SIG-M5 treated with dmso at 0.1 percent for 504 hours (cell line): ENCODE measurements around the gene ZNF221.
"Not testable (repeated sequence)": the region's sequence is repeated elsewhere in the genome, so short reads cannot be mapped to it uniquely, and the experiment has no call there.

Experiments
- DNase-seq: peaks from one replicate; lab custom pipeline; 2025; ENCODE audit not compliant: unreplicated experiment; lab: John Stamatoyannopoulos, UW

ZNF221 gene

GRCh38 chr19:43950834-43951645 lies at the start of gene ZNF221:
Gene ZNF221 (plus strand): TSS chr19:43951228. CDS start chr19:43962727, 11,499 bp downstream.
- DNase-seq: peak; percentile 91

- peak; percentile 1 for DNase-seq
Measured at GRCh38 chr19:43901395-43902390, 49.3 kb upstream of the ZNF221 start.

GRCh38 chr19:43902399-43902798 lies 48.6 kb upstream of the ZNF221 start:
- DNase-seq: no peak

- DNase-seq: no peak
Measured at GRCh38 chr19:43905897-43906296, 45.1 kb upstream of the ZNF221 start.

GRCh38 chr19:43906774-43907173 lies 44.3 kb upstream of the ZNF221 start:
- no peak for DNase-seq

GRCh38 chr19:43908659-43909058 lies 42.4 kb upstream of the ZNF221 start:
- no peak for DNase-seq

GRCh38 chr19:43910884-43911283 lies 40.1 kb upstream of the ZNF221 start:
- DNase-seq: no peak

- DNase-seq: no peak
Measured at GRCh38 chr19:43913383-43913782, 37.6 kb upstream of the ZNF221 start.

- DNase-seq: no peak
Measured at GRCh38 chr19:43914051-43914450, 37.0 kb upstream of the ZNF221 start.

- DNase-seq: no peak
Measured at GRCh38 chr19:43923875-43924274, 27.2 kb upstream of the ZNF221 start.

GRCh38 chr19:43928820-43929219 lies 22.2 kb upstream of the ZNF221 start:
- no peak for DNase-seq

- peak; percentile 3 for DNase-seq
Measured at GRCh38 chr19:43934055-43934984, 16.7 kb upstream of the ZNF221 start.

- DNase-seq: peak; percentile 84
Measured at GRCh38 chr19:43934985-43935708, 15.9 kb upstream of the ZNF221 start, which contains the start of gene ZNF45. Gene ZNF45 (minus strand): TSS chr19:43935282. CDS start chr19:43922185, 13,097 bp downstream.

GRCh38 chr19:43936188-43936587 lies 14.8 kb upstream of the ZNF221 start:
- no peak for DNase-seq

- no peak for DNase-seq
Measured at GRCh38 chr19:43939557-43940260, 11.3 kb upstream of the ZNF221 start.

GRCh38 chr19:43940719-43941118 lies 10.3 kb upstream of the ZNF221 start:
- no peak for DNase-seq

GRCh38 chr19:43941209-43941608 lies 9.8 kb upstream of the ZNF221 start:
- DNase-seq: no peak

GRCh38 chr19:43947412-43947811 lies 3.6 kb upstream of the ZNF221 start:
- DNase-seq: not testable (repeated sequence)

- DNase-seq: not testable (repeated sequence)
Measured at GRCh38 chr19:43949803-43950202, 1.2 kb upstream of the ZNF221 start.
